GM21390 (cell line): Measurements from ENCODE around the gene CRACR2A.
A peak's percentile ranks its signal among the peaks of the same experiment; 100 is the strongest.

ENCODE experiments used
- ATAC-seq: cut with Tn5 transposase; IDR thresholded peaks from one replicate; pipeline ENCODE4 v1.9.1; 2021; ENCODE audit not compliant: unreplicated experiment

Gene CRACR2A

GRCh38 chr12:3752096-3752709 lies 706 bp downstream of the CRACR2A start:
- peak; percentile 64 for ATAC-seq

GRCh38 chr12:3751151-3752095 lies 1.5 kb downstream of the CRACR2A start:
- ATAC-seq: no peak

- no peak for ATAC-seq
These were observed 2.3 kb downstream of the CRACR2A start for GRCh38 chr12:3750616-3751015.

- ATAC-seq: no peak
These were observed 4.3 kb downstream of the CRACR2A start for GRCh38 chr12:3748620-3749019.

GRCh38 chr12:3747976-3748619 lies 4.8 kb downstream of the CRACR2A start:
- no peak for ATAC-seq

- no peak for ATAC-seq
These were observed 5.4 kb downstream of the CRACR2A start for GRCh38 chr12:3747543-3747942.

- ATAC-seq: no peak
These were observed 6.2 kb downstream of the CRACR2A start for GRCh38 chr12:3746758-3747157.

- ATAC-seq: no peak
These were observed 7.8 kb downstream of the CRACR2A start for GRCh38 chr12:3745152-3745551.

GRCh38 chr12:3744229-3744901 lies 8.5 kb downstream of the CRACR2A start:
- ATAC-seq: no peak

GRCh38 chr12:3743803-3744202 lies 9.1 kb downstream of the CRACR2A start:
- ATAC-seq: peak; percentile 75

- ATAC-seq: no peak
These were observed 10.8 kb downstream of the CRACR2A start for GRCh38 chr12:3741882-3742672.

- no peak for ATAC-seq
These were observed 12.3 kb downstream of the CRACR2A start for GRCh38 chr12:3740480-3741231.

- ATAC-seq: no peak
These were observed 17.5 kb downstream of the CRACR2A start for GRCh38 chr12:3735432-3735831.

GRCh38 chr12:3732901-3733300 lies 20.0 kb downstream of the CRACR2A start:
- no peak for ATAC-seq

GRCh38 chr12:3730111-3730510 lies 22.8 kb downstream of the CRACR2A start:
- no peak for ATAC-seq

GRCh38 chr12:3728686-3729085 lies 24.2 kb downstream of the CRACR2A start:
- peak; percentile 19 for ATAC-seq

- ATAC-seq: peak; percentile 94
These were observed 24.9 kb downstream of the CRACR2A start for GRCh38 chr12:3727877-3728632.

- no peak for ATAC-seq
These were observed 25.6 kb downstream of the CRACR2A start for GRCh38 chr12:3727354-3727753.

- ATAC-seq: no peak
These were observed 26.5 kb downstream of the CRACR2A start for GRCh38 chr12:3726456-3726855.
